ENCODE data around the gene TMC3.
"Not testable (repeated sequence)": the region's sequence is repeated elsewhere in the genome, so short reads cannot be mapped to it uniquely, and the experiment has no call there.

Gene TMC3

GRCh38 chr15:81361891-81362290 is 12.1 kb downstream of the TMC3 start:
- no peak for TF ChIP-seq CTCF (IDR thresholded peaks at IDR 0.05; ENCODE audit: extremely low read depth, missing control alignments)
- no peak for DNase-seq (ENCODE audit: low spot score)

- no peak for TF ChIP-seq CTCF (IDR thresholded peaks at IDR 0.05; ENCODE audit: extremely low read depth, missing control alignments)
Measured at GRCh38 chr15:81360491-81360890, 13.5 kb downstream of the TMC3 start.

GRCh38 chr15:81358248-81358647 is 15.8 kb downstream of the TMC3 start:
- DNase-seq (ENCODE audit: low spot score): no peak
- TF ChIP-seq CTCF (IDR thresholded peaks at IDR 0.05; ENCODE audit: extremely low read depth, missing control alignments): no peak

More at GRCh38 chr15:81360491-81360890, 13.5 kb downstream of the TMC3 start:
- DNase-seq (ENCODE audit: low spot score): no peak

- TF ChIP-seq CTCF (IDR thresholded peaks at IDR 0.05; ENCODE audit: extremely low read depth, missing control alignments): no peak
- DNase-seq (ENCODE audit: low spot score): no peak
Measured at GRCh38 chr15:81357180-81357686, 16.8 kb downstream of the TMC3 start.

GRCh38 chr15:81356252-81356651 is 17.8 kb downstream of the TMC3 start:
- no peak for DNase-seq (ENCODE audit: low spot score)
- TF ChIP-seq CTCF (IDR thresholded peaks at IDR 0.05; ENCODE audit: extremely low read depth, missing control alignments): no peak

- no peak for DNase-seq (ENCODE audit: low spot score)
- TF ChIP-seq CTCF (IDR thresholded peaks at IDR 0.05; ENCODE audit: extremely low read depth, missing control alignments): no peak
Measured at GRCh38 chr15:81351651-81352050, 22.4 kb downstream of the TMC3 start.

GRCh38 chr15:81349271-81349670 is 24.7 kb downstream of the TMC3 start:
- DNase-seq (ENCODE audit: low spot score): no peak
- TF ChIP-seq CTCF (IDR thresholded peaks at IDR 0.05; ENCODE audit: extremely low read depth, missing control alignments): no peak

GRCh38 chr15:81348691-81349090 is 25.3 kb downstream of the TMC3 start:
- not testable (repeated sequence) for DNase-seq (ENCODE audit: low spot score)
